Kidney (tissue), 14 donors: ENCODE results near the gene LNX1. TPM values are rescaled to one million over a fixed set of nuclear protein-coding genes. Genes with fewer than 3 reads are reported as not detected.

Source experiments
- DNase-seq, 5 donors: peaks; one replicate each; pipeline ENCODE4 v3.0.0-alpha.2; 2013 to 2020
- FAIRE-seq: peaks from 2 replicates; lab custom pipeline; 2012; peaks lifted over from hg19 to GRCh38; lab: Jason Lieb, UNC
- H3K27ac ChIP-seq, 2 donors: one replicate each; pipeline ENCODE4 v1.7.0; 2013; ENCODE audit warnings: low read depth in 2 of 2, low read length in 2 of 2, inconsistent platforms in 1 of 2
- H3K27me3 ChIP-seq: one replicate; pipeline ENCODE4 v1.7.1; 2013; ENCODE audit warnings: low read length, inconsistent platforms; ENCODE audit not compliant: control insufficient read depth, insufficient read depth
- H3K36me3 ChIP-seq, 3 donors: one replicate each; pipeline versions ENCODE4 v1.7.0 to v1.7.1; 2013; ENCODE audit warnings: low read length in 3 of 3, control low read depth in 1 of 3, inconsistent platforms in 1 of 3; ENCODE audit not compliant: insufficient read depth in 3 of 3, control insufficient read depth in 2 of 3
- H3K4me1 ChIP-seq, 3 donors: one replicate each; pipeline versions ENCODE4 v1.7.0 to v1.7.1; 2013; ENCODE audit warnings: low read length in 3 of 3, inconsistent platforms in 1 of 3, low read depth in 1 of 3; ENCODE audit not compliant: control insufficient read depth in 2 of 3, insufficient read depth in 2 of 3
- H3K4me3 ChIP-seq, 3 donors: one replicate each; pipeline versions ENCODE4 v1.7.0 to v1.8.1; 2013; ENCODE audit warnings: low read length in 3 of 3, control low read depth in 1 of 3, inconsistent platforms in 1 of 3
- H3K9ac ChIP-seq, 3 donors: one replicate each; pipeline versions ENCODE4 v1.7.0 to v1.7.1; 2013; ENCODE audit warnings: low read length in 3 of 3, control low read depth in 1 of 3, inconsistent platforms in 1 of 3
- H3K9me3 ChIP-seq, 3 donors: one replicate each; pipeline versions ENCODE4 v1.7.0 to v1.7.1; 2013; ENCODE audit warnings: low read length in 3 of 3, control low read depth in 1 of 3, inconsistent platforms in 1 of 3; ENCODE audit not compliant: control insufficient read depth in 2 of 3, insufficient read depth in 1 of 3
- CTCF ChIP-seq: IDR thresholded peaks from 3 replicates; pipeline ENCODE4 v1.5.1; 2012; ENCODE audit warnings: mild to moderate bottlenecking, moderate library complexity, borderline replicate concordance; ENCODE audit not compliant: insufficient read depth; ENCODE audit errors: extremely low read depth
- intact Hi-C: fragments of 100-400 bp; cut with DNase I; formaldehyde crosslinking; loops from one replicate; pipeline ENCODE4 v1.11.1; 2022
- polyA plus RNA-seq: library from polyadenylated mRNA; stranded (reverse); fragments of 350-450 nt; fragmentation: Illumina TruSeq; extraction: RNeasy Lipid Tissue Mini Kit (QIAGEN cat#74804); gene quantifications from one replicate; pipeline ENCODE4 v1.2.3, GENCODE V29; 2014; ENCODE audit warnings: low read depth, low replicate concordance; ENCODE audit not compliant: insufficient read depth
- total RNA-seq: library from RNA; stranded (reverse); fragmentation: NEBNext Ultra II Directional; extraction: Animal tissue kit (Norgen Biotek cat#: 25700); gene quantifications from one replicate; pipeline ENCODE4 v1.2.1, GENCODE V29; 2021
- donor health status: control.
- donor health status: control.
- donor health status: control.
- donor health status: control.
- donor health status: control.
- donor health status: DM: yes; HTN: yes; CAD: no.
- donor health status: Normal renal cell carcinoma (clear cell type).

The LNX1 gene
- total and polyA plus RNA-seq, 2 donors from 2014 or later = 10.2 to 25.6 TPM

- FAIRE-seq (no peak), DNase-seq (no peak)
- intact Hi-C loops = no loop called here
- H3K27ac ChIP-seq = no peak overlapping the region
- peaks cover 0 to 8% (median 0%) of the 10 kb centered on the region in 3 donors for H3K4me1 ChIP-seq
- H3K4me3 ChIP-seq = no peak overlapping the region
- H3K9ac ChIP-seq = no peak overlapping the region
- H3K36me3 ChIP-seq = no peaks in the 10 kb centered on the region
- H3K27me3 ChIP-seq = no peaks in the 10 kb centered on the region
- TF ChIP-seq CTCF = no peak
- no peaks in the 10 kb centered on the region for H3K9me3 ChIP-seq
Observed at GRCh38 chr4:53531585-53532224, 59.6 kb downstream of the LNX1 start.

- Histone ChIP-seq H3K9me3 (no peaks in the 10 kb centered on the region), H3K27ac (no peak overlapping the region), H3K4me1 (peaks cover 0 to 2% (median 0%) of the 10 kb centered on the region in 3 donors), H3K4me3 (no peak overlapping the region), H3K9ac (no peak overlapping the region), H3K36me3 (no peaks in the 10 kb centered on the region), H3K27me3 (no peaks in the 10 kb centered on the region)
- no peak for TF ChIP-seq CTCF
- intact Hi-C loops = no loop called here
- DNase-seq (no peak), FAIRE-seq (no peak)
Observed at GRCh38 chr4:53529025-53529424, 62.3 kb downstream of the LNX1 start.

GRCh38 chr4:53527930-53528329 lies 63.4 kb downstream of the LNX1 start:
- H3K9ac ChIP-seq = no peak overlapping the region
- no peaks in the 10 kb centered on the region for H3K9me3 ChIP-seq
- no peak for FAIRE-seq
- no peak overlapping the region for H3K4me3 ChIP-seq
- DNase-seq = no peak
- TF ChIP-seq CTCF = no peak
- no peaks in the 10 kb centered on the region for H3K36me3 ChIP-seq
- no peak overlapping the region for H3K27ac ChIP-seq
- H3K27me3 ChIP-seq = no peaks in the 10 kb centered on the region
- peaks cover 0 to 2% (median 0%) of the 10 kb centered on the region in 3 donors for H3K4me1 ChIP-seq
- intact Hi-C loops = no loop called here
